K562 (cell line): Measurements from ENCODE around the gene NRG2.

ENCODE experiments used
- ATF6 ChIP-seq: sonication (generic); formaldehyde crosslinking; IDR thresholded peaks from 2 replicates; pipeline ENCODE4 v1.4.0; 2020; ENCODE audit warnings: mild to moderate bottlenecking, missing genetic modification reagents
- BACH1 ChIP-seq: fragments of 200-800 bp; sonication (Bioruptor generic); IDR thresholded peaks from 2 replicates; pipeline ENCODE4 v1.6.1; 2016; ENCODE audit warnings: missing genetic modification characterization, missing compliant biosample characterization
- CAMTA2 ChIP-seq: fragments of 250-450 bp; sonication (Bioruptor Pico); conservative IDR thresholded peaks from 2 replicates; pipeline ENCODE4 v1.5.1; 2022
- ELF1 ChIP-seq: fragments of 200-800 bp; sonication (Bioruptor generic); IDR thresholded peaks from 2 replicates; pipeline ENCODE4 v1.6.1; 2016; ENCODE audit warnings: missing genetic modification characterization, missing compliant biosample characterization
- HDAC8 ChIP-seq: fragments of 450-650 bp; IDR thresholded peaks from 2 replicates; pipeline ENCODE4 v1.6.1; 2016; ENCODE audit warnings: mild to moderate bottlenecking, missing genetic modification characterization, moderate library complexity, missing compliant biosample characterization
- HMGN3 ChIP-seq: IDR thresholded peaks from 2 replicates; pipeline ENCODE4 v1.6.1; 2011; ENCODE audit warnings: borderline replicate concordance, low read depth, mild to moderate bottlenecking, mixed read lengths, low read length; ENCODE audit not compliant: insufficient read length; ENCODE audit errors: extremely low read depth
- PCBP2 ChIP-seq: fragments of 200-400 bp; formaldehyde crosslinking; IDR thresholded peaks from 2 replicates; pipeline ENCODE4 v1.6.1; 2018; ENCODE audit warnings: low read length, low read depth, mild to moderate bottlenecking, moderate library complexity; ENCODE audit not compliant: poor library complexity, severe bottlenecking
- TCF7 ChIP-seq: sonication (generic); IDR thresholded peaks from 2 replicates; pipeline ENCODE4 v1.6.1; 2016; ENCODE audit warnings: antibody characterized with exemption, borderline replicate concordance
- XRCC5 ChIP-seq: fragments of 200-400 bp; formaldehyde crosslinking; IDR thresholded peaks from 2 replicates; pipeline ENCODE4 v1.6.1; 2017; ENCODE audit warnings: low read depth, mild to moderate bottlenecking, low read length
- ZNF3 ChIP-seq: fragments of 250-450 bp; sonication (Bioruptor Pico); IDR thresholded peaks from 2 replicates; pipeline ENCODE4 v1.5.0; 2021; ENCODE audit warnings: mild to moderate bottlenecking, moderate library complexity
- ZNF384 ChIP-seq: IDR thresholded peaks from 2 replicates; pipeline ENCODE4 v1.6.1; 2012; ENCODE audit warnings: low read depth, low read length, improper control_type of control experiment
- TF ChIP-seq, protein P1 (sequence below): sonication (generic); formaldehyde crosslinking; IDR thresholded peaks from 2 replicates; pipeline ENCODE4 v1.8.1; 2023; ENCODE audit warnings: mild to moderate bottlenecking, missing genetic modification reagents
- TF ChIP-seq, protein P2 (sequence below): sonication (generic); formaldehyde crosslinking; IDR thresholded peaks from 2 replicates; pipeline ENCODE4 v1.9.0; 2022; ENCODE audit warnings: mild to moderate bottlenecking, missing genetic modification reagents
- TF ChIP-seq, protein P3 (sequence below), 3 experiments: IDR thresholded peaks in 2 of 3; conservative IDR thresholded peaks in 1 of 3; 2 replicates each; pipeline ENCODE4 v1.5.1; 2011 to 2012; ENCODE audit warnings: low read length in 3 of 3, mild to moderate bottlenecking in 3 of 3, control low read depth in 2 of 3, improper control_type of control experiment in 1 of 3, inconsistent platforms in 1 of 3, low read depth in 1 of 3, mixed read lengths in 1 of 3, moderate library complexity in 1 of 3; ENCODE audit not compliant: insufficient read depth in 2 of 3

DNA sequence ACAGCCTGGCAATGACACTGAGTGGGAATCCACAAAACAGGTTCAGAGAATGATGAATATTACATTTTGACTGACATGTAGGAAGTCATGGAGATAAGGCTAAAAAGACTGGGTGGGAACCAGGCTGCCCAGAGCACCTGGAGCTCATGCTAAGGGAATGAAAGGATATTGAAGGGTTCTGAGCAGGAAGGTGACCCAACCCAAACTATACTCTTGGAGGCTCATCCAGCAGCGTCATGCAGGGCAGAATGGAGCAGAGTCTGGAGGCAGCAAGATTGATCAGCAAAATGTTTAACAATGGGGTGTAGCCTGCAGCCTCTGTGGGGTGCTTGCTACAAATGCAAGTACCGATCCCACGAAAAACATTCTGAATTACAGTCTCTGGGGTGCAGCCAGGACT, 127.3 kb downstream of the NRG2 start:
- TF ChIP-seq ZNF384 (no peak), HMGN3 (no peak), HDAC8 (no peak), XRCC5 (no peak), BACH1 (tag) (no peak), PCBP2 (no peak), CAMTA2 (CRISPR knock-in tag) (no peak), TCF7 (no peak), ELF1 (tag) (no peak), ATF6 (CRISPR knock-in tag) (no peak), ZNF3 (CRISPR knock-in tag) (no peak)
- TF ChIP-seq, protein P1, sequence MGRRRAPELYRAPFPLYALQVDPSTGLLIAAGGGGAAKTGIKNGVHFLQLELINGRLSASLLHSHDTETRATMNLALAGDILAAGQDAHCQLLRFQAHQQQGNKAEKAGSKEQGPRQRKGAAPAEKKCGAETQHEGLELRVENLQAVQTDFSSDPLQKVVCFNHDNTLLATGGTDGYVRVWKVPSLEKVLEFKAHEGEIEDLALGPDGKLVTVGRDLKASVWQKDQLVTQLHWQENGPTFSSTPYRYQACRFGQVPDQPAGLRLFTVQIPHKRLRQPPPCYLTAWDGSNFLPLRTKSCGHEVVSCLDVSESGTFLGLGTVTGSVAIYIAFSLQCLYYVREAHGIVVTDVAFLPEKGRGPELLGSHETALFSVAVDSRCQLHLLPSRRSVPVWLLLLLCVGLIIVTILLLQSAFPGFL: no peak
- TF ChIP-seq, protein P2, sequence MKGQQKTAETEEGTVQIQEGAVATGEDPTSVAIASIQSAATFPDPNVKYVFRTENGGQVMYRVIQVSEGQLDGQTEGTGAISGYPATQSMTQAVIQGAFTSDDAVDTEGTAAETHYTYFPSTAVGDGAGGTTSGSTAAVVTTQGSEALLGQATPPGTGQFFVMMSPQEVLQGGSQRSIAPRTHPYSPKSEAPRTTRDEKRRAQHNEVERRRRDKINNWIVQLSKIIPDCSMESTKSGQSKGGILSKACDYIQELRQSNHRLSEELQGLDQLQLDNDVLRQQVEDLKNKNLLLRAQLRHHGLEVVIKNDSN: no peak
- TF ChIP-seq, protein P3, sequence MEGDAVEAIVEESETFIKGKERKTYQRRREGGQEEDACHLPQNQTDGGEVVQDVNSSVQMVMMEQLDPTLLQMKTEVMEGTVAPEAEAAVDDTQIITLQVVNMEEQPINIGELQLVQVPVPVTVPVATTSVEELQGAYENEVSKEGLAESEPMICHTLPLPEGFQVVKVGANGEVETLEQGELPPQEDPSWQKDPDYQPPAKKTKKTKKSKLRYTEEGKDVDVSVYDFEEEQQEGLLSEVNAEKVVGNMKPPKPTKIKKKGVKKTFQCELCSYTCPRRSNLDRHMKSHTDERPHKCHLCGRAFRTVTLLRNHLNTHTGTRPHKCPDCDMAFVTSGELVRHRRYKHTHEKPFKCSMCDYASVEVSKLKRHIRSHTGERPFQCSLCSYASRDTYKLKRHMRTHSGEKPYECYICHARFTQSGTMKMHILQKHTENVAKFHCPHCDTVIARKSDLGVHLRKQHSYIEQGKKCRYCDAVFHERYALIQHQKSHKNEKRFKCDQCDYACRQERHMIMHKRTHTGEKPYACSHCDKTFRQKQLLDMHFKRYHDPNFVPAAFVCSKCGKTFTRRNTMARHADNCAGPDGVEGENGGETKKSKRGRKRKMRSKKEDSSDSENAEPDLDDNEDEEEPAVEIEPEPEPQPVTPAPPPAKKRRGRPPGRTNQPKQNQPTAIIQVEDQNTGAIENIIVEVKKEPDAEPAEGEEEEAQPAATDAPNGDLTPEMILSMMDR (IDR thresholded peaks at IDR 0.05 in 2 of 3, conservative IDR thresholded peaks at IDR 0.05 in 1 of 3; ENCODE audit: insufficient read depth in 2 of 3, low read depth in 1 of 3, low read length in 3 of 3): no peak
